Duodenal mucosa (tissue), 2 donors: ENCODE results near the gene NTRK3.

Experiments
- H3K27ac ChIP-seq: one replicate; pipeline ENCODE4 v1.7.0; 2013; ENCODE audit warnings: low read depth, low read length
- H3K27me3 ChIP-seq, 2 donors: one replicate each; pipeline ENCODE4 v1.7.0; 2013; ENCODE audit warnings: low read length in 2 of 2, control low read depth in 1 of 2; ENCODE audit not compliant: insufficient read depth in 2 of 2, control insufficient read depth in 1 of 2
- H3K36me3 ChIP-seq, 2 donors: one replicate each; pipeline ENCODE4 v1.7.0; 2013; ENCODE audit warnings: low read length in 2 of 2, control low read depth in 1 of 2; ENCODE audit not compliant: insufficient read depth in 2 of 2, control insufficient read depth in 1 of 2
- H3K4me1 ChIP-seq, 2 donors: one replicate each; pipeline ENCODE4 v1.7.0; 2013; ENCODE audit warnings: low read length in 2 of 2, control low read depth in 1 of 2; ENCODE audit not compliant: insufficient read depth in 2 of 2, control insufficient read depth in 1 of 2
- H3K4me3 ChIP-seq, 2 donors: one replicate each; pipeline ENCODE4 v1.7.0; 2013; ENCODE audit warnings: low read length in 2 of 2, low read depth in 1 of 2
- H3K9ac ChIP-seq, 2 donors: one replicate each; pipeline ENCODE4 v1.7.0; 2013; ENCODE audit warnings: low read length in 2 of 2, low read depth in 1 of 2
- H3K9me3 ChIP-seq, 2 donors: one replicate each; pipeline ENCODE4 v1.7.0; 2013; ENCODE audit warnings: low read length in 2 of 2, control low read depth in 1 of 2; ENCODE audit not compliant: control insufficient read depth in 1 of 2

NTRK3 gene

DNA sequence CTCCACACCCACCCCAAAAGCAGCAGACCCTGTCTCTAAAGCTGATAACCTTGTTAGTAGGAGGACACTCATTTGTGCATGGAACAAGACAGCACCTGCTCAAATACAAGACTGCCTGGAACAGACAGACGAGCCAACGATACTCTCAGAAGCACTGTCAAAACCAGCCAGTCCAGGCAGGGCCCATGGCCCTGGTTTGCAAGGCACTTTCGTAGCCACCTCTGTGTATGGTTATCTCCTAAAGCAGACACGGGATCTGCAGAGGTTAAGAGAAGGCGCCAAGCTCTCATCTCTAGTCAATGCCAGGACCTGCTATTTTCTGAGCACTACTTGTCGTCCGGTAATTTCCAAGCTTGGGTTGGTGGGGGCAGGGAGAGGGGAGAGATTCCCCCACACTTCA lies 10.5 kb downstream of the NTRK3 start:
- Histone ChIP-seq H3K4me1 (no peaks in the 10 kb centered on the region), H3K9ac (no peak overlapping the region), H3K27me3 (peaks cover 5% of the 10 kb centered on the region in 2 donors), H3K9me3 (no peaks in the 10 kb centered on the region), H3K36me3 (no peaks in the 10 kb centered on the region), H3K4me3 (no peak overlapping the region), H3K27ac (no peak overlapping the region)

GRCh38 chr15:88243895-88244787 lies 12.4 kb downstream of the NTRK3 start:
- Histone ChIP-seq H3K36me3 (no peaks in the 10 kb centered on the region), H3K27me3 (peaks cover 5% of the 10 kb centered on the region in 2 donors)

DNA sequence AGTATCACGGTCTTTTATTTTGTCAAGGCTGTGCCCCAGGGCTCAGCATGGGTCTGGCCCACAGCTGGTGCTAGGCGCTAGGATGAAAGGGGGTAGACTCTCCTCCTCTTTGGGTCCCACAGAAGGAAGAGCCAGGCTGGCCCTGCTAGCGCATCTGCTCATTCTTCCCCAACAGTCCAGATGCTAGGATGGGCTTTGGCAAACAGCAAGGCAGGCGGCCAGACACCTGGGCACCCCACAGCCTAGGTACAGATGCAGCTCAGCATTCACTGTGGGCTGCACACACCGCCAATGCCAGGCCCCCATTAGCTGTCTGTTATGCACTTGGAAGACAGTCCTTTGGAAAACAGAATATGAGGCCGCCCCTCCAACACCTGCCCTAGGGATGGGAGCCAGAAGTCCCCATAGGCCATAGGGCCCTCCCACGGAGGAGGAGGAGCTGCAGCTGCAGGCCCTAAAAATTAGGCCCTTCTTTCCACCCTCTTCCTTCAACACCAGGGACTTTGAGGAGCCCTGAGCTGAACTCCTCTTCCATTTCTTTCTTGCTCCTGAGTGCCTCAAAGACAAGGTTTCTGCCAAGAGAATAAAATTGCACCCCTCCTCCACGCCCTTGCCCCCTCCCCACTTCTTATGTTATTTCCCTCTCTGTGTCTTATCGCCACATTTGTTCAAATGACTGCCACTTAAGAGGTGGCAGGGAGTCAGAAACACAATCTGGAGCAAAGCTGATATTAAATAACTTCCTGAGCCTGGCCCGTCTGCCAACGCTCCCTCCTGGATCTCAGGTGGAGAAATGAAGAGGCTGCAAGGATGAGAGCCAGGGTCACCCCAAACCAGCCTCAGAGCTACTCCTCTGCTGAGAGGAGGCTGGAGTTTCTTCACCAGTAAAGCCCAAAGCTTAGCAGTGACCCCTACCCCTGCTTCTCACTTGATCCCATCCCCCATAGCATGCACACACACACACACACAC lies 13.7 kb downstream of the NTRK3 start:
- Histone ChIP-seq H3K4me1 (no peaks in the 10 kb centered on the region), H3K36me3 (no peaks in the 10 kb centered on the region), H3K27ac (no peak overlapping the region), H3K9me3 (no peaks in the 10 kb centered on the region), H3K27me3 (peaks cover 5% of the 10 kb centered on the region in 2 donors), H3K9ac (no peak overlapping the region), H3K4me3 (no peak overlapping the region)

More at GRCh38 chr15:88243895-88244787, 12.4 kb downstream of the NTRK3 start:
- no peak overlapping the region for H3K9ac ChIP-seq
- no peak overlapping the region for H3K27ac ChIP-seq
- H3K4me1 ChIP-seq = no peaks in the 10 kb centered on the region
- H3K4me3 ChIP-seq = no peak overlapping the region
- no peaks in the 10 kb centered on the region for H3K9me3 ChIP-seq

- Histone ChIP-seq H3K9me3 (no peaks in the 10 kb centered on the region), H3K27ac (no peak overlapping the region), H3K4me3 (no peak overlapping the region), H3K4me1 (no peaks in the 10 kb centered on the region), H3K9ac (no peak overlapping the region), H3K36me3 (no peaks in the 10 kb centered on the region), H3K27me3 (peaks cover 3 to 5% of the 10 kb centered on the region in 2 donors)
These were observed 15.1 kb downstream of the NTRK3 start for GRCh38 chr15:88241461-88241860.

DNA sequence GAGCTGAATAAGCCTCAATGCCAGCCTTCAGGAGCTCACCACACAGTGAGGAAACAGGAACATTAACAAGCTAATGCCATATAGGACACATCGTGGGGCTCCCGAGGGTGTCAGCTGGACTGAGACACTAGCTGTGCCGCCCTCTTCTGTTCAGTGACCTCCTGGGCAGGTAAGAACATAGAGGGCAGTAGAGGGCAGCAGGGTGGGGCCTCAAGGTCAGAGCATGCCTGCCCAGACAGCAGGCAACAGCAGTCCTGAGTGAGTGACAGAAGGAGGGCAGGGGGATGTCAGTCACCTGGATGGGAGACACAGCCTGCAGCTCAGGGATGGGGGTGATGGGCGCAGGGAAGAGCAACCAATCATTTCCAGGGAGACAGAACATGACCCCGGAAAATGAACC lies 15.5 kb downstream of the NTRK3 start:
- no peak overlapping the region for H3K4me3 ChIP-seq
- no peaks in the 10 kb centered on the region for H3K9me3 ChIP-seq
- no peaks in the 10 kb centered on the region for H3K36me3 ChIP-seq
- no peak overlapping the region for H3K27ac ChIP-seq
- peaks cover 0 to 5% of the 10 kb centered on the region in 2 donors for H3K27me3 ChIP-seq
- H3K4me1 ChIP-seq = no peaks in the 10 kb centered on the region
- no peak overlapping the region for H3K9ac ChIP-seq

GRCh38 chr15:88239594-88239993 lies 16.9 kb downstream of the NTRK3 start:
- no peak overlapping the region for H3K27ac ChIP-seq
- no peak overlapping the region for H3K9ac ChIP-seq
- no peaks in the 10 kb centered on the region for H3K9me3 ChIP-seq
- no peak overlapping the region for H3K4me3 ChIP-seq
- H3K27me3 ChIP-seq = no peaks in the 10 kb centered on the region
- no peaks in the 10 kb centered on the region for H3K36me3 ChIP-seq
- H3K4me1 ChIP-seq = no peaks in the 10 kb centered on the region

- no peak overlapping the region for H3K9ac ChIP-seq
- no peak overlapping the region for H3K27ac ChIP-seq
- H3K4me3 ChIP-seq = no peak overlapping the region
These were observed 17.7 kb downstream of the NTRK3 start for GRCh38 chr15:88238618-88239430.

GRCh38 chr15:88234711-88235110 lies 21.8 kb downstream of the NTRK3 start:
- H3K4me3 ChIP-seq = no peak overlapping the region
- no peaks in the 10 kb centered on the region for H3K4me1 ChIP-seq
- H3K36me3 ChIP-seq = no peaks in the 10 kb centered on the region
- no peaks in the 10 kb centered on the region for H3K27me3 ChIP-seq
- no peak overlapping the region for H3K27ac ChIP-seq
- no peaks in the 10 kb centered on the region for H3K9me3 ChIP-seq
- no peak overlapping the region for H3K9ac ChIP-seq

More at GRCh38 chr15:88238618-88239430, 17.7 kb downstream of the NTRK3 start:
- H3K9me3 ChIP-seq = no peaks in the 10 kb centered on the region
- no peaks in the 10 kb centered on the region for H3K27me3 ChIP-seq
- H3K36me3 ChIP-seq = no peaks in the 10 kb centered on the region
- H3K4me1 ChIP-seq = no peaks in the 10 kb centered on the region

DNA sequence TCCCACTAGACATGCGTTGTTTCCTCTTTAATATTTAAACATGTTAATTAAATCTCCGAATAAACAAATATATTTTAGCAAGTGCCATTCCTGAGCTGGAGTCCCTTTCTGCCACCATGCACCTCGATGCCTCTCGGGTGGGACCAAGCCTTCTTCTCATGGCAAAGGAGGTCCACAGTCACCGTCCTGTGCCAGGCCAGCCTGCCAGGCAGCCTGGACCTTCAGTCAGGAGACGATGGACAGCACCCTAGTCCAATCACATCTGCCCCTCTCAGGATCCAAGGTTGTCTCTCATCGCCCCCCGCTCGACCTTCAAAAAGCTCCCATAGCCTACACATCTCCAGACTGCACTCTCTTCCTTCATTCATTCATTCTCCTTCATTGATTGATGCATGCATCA lies 22.6 kb downstream of the NTRK3 start:
- no peak overlapping the region for H3K9ac ChIP-seq
- no peaks in the 10 kb centered on the region for H3K36me3 ChIP-seq
- H3K27ac ChIP-seq = no peak overlapping the region
- no peak overlapping the region for H3K4me3 ChIP-seq
- H3K27me3 ChIP-seq = no peaks in the 10 kb centered on the region
- no peaks in the 10 kb centered on the region for H3K9me3 ChIP-seq
- H3K4me1 ChIP-seq = no peaks in the 10 kb centered on the region
